AG08395 (cell line): ENCODE data around the gene SLC9A9.
"Not testable (repeated sequence)": the region's sequence is repeated elsewhere in the genome, so short reads cannot be mapped to it uniquely, and the experiment has no call there.

Source experiments
- DNase-seq: peaks from one replicate; pipeline ENCODE4 v3.0.0; 2012; ENCODE audit warnings: mixed read lengths, low spot score

SLC9A9 gene

DNA sequence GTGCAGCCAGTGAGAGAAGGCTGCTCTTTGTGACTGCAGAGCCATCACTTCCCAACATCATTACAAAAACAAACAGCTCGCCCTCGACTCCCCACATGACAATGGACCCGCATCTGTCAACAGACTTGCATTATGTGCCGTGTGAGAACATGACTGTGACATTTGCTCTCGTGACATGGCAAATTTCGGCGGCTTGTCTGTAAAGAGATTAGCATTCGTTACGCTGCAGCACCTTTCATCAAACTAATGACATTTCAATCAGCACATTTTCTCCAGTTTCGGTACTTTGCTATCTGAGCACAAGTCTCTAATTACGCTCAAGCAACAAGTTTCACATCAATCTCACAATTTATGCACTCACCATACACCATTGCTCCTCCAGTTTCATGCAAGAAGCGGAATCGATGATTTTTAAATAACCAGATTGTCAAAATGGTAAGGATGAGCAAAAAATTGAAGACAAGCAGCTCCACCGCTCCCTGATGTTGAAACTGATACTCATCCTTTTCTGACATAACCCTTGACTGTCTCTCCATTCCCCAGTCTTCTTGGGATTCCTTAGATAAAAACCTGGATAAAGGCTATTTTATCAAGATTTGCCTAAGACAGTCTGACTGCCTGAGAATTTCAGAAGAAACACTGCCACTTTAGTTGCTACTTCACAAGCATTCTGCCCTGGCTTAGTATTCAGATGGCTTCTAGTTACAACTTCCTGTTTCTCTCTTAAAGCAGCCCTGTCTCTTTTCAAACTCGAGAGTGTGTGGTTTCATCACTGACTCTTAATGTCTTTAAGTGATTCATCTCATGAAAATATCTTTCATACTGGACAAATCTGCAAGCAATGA, at the start of gene SLC9A9:
TSS of gene SLC9A9 (minus strand) at position 682 of the 845 bp plus-strand sequence. CDS start at position 536, 146 bp downstream.
- DNase-seq: peak; percentile 66

DNA sequence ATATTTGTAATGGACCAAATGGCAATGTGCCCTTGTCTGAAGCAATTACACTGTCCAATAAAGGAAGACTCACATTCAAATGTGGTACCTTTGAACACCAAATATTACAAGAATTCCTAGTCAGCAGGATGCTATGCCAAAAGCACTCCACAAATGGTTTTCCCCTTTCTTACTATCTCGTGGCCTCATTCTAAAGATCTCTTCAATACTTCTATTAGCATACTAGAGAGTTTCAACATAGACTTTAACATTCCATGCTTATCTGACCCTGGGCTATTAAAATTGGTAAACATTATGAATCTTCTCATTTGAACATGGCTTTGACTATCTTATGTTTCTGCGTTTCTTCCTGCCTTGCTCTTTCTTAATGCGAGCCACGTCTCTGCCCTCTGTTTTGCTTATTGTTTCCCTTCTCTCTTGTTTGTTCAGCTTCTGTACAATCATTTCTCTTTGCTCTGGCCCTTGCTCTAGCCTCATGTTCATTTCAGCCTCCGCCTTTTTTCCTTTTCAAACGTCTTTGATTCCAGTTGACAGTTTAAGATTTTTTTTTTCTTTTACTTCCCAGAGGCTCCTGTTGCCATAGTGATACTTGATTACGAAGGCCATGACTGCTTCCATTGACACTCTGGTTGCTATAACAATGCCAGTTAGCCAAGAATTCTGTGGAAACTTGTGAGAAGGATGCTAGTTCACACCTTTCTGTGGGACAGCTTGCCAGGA, 49.5 kb upstream of the SLC9A9 start:
- no peak for DNase-seq

DNA sequence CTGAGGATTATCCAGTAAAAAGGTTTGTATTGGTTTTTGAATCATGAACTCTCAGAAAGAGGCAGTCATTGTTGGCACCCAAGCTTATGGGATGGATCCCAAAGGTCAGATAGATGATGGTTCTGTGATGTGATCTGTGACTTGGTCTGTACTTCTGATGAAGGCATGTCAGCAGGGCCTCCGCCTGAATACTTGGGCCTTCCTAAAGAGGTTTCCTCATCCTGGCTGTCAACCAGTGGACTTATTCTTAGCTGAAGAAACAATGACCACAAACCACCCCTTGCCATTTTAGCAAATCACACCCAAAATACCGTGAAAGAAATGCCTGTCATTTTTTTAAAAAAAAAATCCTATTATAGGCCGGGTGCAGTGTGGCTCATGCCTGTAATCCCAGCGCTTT, 48.2 kb upstream of the SLC9A9 start:
- no peak for DNase-seq

DNA sequence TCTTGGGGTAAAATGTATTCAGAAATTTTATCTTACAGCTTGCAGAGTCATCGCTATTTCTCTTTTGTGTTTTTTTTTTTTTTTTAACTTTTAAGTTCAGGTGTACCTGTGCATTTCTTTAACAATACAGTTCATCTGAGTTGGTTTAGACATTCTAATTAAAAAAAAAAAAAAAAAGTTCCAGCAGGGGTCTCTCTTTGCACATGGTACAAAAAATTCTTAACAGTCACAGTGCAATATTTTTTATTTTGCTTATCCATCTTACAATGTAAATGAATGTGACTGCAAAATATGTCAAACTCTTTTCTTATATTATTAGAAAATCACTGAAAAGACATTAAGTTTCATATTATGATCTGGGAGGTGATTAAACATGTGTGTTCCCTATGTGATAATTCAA, 47.5 kb upstream of the SLC9A9 start:
- no peak for DNase-seq

DNA sequence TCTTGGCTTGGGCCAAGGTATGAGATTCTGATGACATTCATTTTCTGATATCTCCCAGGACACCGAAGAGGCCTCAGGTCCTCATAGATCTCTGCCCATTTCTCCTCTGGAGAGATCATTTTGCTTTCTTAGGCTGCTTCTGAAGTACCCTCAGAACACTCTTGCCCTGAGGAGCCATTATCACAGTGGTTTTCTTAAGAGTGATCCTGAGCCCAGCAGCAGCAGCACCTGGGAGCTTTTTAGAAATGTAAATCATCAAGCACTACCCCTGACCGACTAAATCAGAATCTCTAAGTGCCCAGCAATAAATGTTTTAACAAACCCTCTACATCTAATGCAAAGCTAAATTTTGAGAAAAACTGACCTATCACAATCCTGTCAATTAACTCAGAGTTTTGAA, 40.6 kb upstream of the SLC9A9 start:
- DNase-seq: no peak

DNA sequence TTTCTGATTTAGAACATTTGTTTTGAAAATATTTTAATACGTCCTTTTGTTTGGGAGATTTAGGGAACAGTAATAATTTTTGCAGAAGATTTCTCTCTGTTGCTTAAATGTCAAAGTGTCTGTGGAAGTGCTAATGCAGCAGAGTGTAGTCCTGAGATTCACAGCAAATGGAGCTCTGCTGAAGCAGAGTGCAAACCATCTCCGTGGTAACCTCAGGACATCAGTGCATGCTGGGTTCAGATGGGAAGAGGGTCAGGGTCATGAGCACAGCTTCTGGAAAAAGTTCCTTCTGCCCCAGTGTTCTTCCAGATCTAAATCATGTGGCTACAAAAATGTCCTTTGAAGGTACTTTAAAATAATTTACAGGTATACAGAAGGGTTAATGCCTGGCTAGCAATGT, 39.9 kb upstream of the SLC9A9 start:
- DNase-seq: no peak

DNA sequence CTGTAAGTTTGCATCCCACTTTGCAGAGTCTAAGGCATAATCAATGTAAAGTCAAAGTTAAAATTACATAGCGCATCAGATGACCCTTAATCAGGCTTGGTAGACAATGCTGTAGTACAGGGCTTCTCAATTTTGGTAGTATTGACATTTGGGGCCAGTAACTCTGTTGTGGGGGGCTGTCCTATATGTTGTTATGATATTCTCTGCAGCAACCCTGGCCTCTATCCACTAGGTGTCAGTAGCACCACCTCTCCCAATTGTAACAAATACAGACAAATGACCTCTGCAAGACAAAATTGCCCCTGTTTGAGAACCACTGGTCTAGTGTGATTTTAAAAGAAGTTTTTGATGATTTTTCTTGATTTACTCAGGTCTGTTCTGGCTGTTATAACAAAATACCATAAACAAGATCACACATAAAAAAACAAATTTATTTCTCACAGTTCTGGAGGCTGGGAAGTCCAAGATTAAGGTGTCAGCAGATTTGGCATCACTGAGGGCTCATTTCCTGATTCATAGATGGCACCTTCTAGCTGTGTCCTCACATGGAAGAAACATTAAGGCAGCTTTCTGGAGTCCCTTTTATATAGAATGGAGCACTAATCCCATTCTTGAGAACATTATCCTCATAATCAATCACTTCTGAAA, 37.6 kb upstream of the SLC9A9 start:
- peak; percentile 48 for DNase-seq

DNA sequence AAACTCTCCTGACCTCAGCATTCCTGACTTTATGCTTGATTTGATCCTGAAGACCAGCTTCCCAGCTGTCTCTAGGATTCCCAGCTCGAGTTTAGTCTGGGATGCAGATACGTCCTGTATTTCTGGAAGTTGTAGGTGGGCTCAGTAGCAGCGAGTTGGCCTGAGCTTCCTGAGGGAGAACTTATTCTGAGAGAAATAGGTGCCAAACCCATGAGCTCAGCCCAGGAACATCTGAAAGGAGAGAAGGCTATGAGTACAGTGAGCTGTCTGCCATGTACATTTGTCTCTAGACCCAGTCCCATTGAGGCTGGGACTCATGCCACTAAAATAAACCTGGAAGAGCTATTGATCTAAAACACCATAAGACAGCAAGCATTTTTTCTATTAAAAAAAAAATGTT, 36.6 kb upstream of the SLC9A9 start:
- no peak for DNase-seq

DNA sequence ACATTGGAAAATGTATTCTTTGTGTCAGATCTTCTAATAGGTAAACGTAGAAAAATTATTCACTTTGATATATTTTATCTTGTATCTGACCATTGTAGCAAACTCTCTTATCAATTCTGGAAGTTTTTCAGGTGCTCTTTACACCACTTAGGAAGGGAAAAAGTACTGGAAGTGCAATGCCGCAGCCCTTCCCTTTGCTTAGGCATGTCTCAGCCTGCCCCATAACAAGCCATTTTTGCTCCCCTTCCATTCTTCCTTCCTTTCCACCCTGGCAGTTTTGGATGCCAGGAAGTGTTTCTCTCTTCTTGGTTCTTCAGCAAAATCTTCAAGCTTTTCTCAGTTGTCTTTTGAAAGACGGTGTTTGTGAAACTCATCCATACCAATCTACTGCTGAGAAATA, 34.9 kb upstream of the SLC9A9 start:
- DNase-seq: no peak

DNA sequence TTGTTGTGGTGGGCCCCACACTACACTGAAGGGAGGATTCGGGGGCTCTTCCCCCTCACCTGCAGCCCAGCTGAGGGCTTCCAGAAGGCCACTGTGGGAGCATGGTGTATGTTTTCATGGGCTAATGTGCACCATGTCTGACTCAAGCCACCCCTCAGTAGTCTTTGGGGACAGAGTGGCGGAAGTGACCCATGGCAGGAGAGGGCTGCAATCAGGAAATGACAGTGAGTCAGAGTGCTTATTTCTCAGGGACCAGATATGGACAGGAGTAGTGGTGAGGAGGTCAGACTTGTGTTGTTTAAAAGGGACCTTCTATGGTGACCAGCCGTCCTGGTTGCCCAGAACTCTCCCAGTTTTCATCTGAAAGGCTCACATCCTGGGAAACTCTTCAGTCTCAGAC, 32.8 kb upstream of the SLC9A9 start:
- no peak for DNase-seq

DNA sequence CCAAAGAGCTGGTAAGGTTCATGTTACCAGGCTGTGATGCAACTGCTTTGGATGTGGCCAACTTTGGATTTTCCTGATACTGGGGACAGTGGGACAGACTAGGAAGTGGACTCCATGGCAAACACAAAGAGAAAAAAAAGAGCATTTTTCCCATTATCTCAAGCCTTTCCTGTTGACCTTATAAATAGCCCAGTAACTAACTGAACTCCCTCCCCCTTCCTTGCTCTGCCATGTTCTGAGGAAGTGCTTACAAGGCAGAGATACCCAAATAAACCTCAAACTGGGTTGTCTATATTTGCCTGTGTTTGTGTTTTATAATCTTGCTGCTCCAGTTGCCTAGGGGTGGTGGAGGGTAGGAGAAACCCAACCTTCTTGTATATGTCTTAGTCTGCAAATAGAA, 27.3 kb upstream of the SLC9A9 start:
- DNase-seq: no peak

DNA sequence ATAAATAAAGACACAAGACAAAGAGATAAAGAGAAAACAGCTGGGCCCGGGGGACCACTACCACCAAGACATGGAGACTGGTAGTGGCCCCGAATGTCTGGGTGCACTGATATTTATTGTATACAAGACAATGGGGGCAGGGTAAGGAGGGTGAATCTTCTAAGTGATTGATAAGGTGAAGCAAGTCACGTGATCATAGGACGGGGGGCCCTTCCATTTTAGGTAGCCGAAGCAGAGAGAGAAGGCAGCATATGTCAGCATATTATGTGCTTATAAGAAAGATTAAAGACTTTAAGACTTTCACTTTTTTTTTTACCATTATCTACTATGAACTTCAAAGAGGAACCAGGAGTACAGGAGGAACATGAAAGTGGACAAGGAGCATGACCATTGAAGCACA, 25.3 kb upstream of the SLC9A9 start:
- not testable (repeated sequence) for DNase-seq

DNA sequence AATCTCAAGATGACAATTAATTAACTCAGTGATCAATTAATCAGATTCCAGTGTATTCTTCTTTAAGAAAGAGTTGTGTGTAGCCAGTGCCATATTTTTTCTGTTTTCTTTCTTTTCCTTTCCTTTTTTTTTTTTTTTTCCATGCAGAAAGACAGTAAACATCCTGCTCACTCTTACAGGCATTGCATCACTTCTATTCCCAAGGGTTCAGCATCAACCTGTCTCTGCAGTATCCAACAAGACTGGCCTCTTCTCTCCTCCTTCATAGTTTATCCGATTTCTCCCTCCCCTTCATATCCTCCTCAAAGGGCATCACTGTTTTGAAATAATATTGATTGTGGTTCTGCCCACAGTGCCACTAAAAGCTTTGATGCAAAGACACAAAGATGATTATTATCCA, 17.0 kb upstream of the SLC9A9 start:
- no peak for DNase-seq

DNA sequence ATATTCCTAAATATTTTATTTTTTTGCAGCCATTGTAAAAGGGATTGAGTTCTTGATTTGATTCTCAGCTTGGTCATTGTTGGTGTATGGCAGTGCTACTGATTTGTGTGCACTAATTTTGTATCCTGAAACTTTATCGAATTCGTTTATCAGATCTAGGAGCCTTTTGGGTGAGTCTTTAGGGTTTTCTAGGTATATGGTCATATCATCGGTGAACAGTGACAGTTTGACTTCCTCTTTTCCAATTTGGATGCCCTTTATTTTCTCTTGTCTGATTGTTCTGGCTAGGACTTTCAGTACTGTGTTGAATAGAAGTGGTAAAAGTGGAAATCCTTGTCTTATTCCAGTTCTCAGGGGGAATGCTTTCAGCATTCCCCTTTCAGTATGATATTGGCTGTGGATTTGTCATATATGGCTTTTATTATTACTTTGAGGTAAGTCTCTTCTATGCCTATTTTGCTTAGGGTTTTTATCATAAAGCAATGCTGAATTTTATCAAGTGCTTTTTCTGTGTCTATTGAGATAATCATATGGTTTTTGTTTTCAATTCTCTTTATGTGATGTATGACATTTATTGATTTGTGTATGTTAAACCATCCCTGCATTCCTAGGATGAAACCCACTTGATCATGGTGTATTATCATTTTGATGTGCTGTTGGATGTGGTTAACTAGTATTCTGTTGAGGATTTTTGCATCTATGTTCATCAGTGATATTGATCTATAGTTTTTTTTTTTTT, 11.4 kb upstream of the SLC9A9 start:
- no peak for DNase-seq

DNA sequence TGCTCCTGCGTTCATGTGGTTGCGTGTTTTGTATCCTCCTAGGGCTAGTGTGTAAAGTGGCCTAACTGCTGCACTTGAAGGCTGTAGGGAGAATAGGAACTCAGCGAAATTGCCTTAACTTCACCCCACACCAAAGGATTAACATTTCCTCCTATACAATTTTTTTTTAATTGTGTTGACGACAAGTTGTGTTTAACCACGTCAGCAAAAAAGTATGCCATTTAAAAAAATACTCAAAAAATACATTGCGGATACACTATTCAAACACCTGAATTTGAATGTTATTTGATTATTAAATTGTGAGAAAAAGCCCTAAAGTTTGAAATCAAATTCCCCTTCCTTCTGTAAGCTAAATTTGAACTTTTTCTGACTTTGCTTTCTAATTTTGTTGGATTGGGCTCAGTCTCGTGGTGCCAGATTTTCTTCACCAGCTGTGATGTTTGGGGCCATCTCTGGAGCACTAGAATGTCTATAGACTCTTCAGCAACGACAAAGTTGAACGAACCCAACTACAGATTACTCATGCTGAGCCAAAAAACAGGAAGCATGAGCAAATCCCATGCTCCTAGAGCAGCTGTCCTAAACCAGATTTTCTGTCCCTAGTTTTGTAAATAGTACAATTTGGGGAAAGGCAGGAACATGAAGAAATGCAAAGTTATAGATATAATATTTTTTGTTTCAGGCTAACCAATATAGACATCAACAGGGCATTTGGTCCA, 8.1 kb upstream of the SLC9A9 start:
- DNase-seq: no peak

DNA sequence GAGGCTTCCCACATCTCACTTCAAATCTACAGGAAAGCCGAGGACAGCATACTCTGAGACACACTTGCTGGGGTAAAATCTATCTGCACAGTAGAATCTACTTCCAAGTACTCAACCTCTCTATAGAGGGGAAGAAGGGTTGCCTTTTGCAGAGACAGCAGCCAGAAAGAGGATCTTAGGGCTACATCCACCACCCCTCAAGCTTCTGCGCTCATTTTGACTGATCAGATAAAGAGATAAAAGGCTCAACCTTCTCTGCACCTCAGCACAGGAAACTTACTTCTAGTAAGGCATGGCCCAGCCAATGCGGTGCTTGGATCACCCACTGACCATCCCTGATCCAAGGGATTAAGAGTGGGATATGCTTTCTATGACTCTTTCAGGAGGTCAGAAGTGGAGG, 6.9 kb upstream of the SLC9A9 start:
- no peak for DNase-seq

DNA sequence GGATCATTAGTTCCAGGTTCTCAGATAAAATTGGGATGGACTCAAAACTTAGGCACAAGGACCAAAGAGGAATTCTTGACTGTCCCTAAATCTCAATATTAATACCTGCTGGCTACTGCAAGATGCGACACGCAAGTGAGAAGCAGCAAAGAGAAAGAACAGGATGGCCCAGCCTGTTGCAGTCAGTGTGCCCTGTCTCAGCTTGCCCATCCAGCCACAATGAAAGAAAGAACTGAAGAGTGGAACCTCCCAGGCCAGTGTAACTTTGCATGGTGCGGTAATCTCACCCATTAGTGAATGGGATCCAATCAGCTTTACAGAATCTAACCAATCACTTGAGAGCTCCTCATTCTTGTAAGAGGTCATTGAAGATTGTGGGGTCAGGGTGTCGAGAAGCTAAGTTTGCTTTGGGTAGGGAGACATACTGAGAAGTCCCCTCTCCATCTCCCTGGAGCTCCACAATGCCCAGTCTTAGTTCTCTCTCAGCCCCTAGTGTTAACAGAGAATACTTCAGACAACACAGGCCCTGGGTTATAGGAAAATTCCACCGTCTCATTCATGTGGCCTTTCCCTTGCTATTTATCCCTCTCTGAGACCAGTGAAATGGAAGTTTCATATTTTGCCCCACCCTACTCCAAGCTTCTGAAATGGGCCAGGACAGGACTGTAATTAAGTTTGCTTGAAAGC, 3.2 kb upstream of the SLC9A9 start:
- no peak for DNase-seq

DNA sequence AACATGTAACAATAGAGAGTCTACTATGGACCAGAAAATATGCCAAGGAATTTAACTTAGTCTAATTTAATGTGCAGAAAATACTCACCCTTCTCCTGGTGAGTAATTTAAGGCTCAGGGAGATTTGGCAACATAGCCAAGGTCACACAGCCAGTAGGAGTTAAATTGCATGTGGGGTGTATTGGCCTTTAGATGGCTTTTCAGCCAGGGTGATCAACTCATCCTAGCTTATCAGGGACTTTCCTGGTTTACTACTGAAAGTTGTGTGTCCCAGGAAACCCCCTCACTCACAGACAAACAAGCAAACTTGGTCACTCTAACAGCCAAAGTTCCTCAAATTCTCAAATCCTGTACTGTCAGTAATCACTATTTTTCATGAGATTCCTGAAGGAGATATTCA, 2.6 kb upstream of the SLC9A9 start:
- no peak for DNase-seq

DNA sequence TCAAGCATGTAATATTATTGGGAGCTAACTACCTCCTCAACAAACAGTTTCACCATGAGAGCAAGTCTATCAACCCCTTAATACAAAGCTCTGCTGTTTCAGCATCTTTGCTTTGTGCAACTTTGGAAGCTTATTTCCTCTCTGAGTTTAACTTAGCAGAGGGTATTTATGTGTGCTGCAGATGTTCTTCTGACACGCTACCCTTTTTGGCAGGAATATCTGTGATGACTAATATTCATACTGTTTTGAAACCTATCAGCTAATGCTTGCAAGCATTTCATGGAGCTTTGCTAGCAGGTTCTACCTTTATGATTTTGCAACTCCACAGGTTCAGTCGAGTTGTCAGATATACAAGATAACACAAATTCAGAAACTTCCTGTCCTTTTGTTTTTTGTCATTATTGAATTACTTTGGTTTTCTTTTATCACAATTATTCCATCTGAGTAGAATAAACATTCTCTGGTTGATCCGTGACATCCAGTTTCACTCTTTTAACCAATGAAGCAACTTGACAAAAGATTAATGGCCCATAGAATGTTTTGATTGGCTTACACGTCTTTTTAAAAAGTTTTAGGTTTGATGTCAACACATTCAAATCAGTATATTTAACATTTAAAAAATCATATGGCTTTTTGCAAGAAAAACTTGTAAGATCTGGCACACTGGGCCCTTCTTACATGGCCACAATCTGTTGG, 1.7 kb upstream of the SLC9A9 start:
- peak; percentile 72 for DNase-seq

DNA sequence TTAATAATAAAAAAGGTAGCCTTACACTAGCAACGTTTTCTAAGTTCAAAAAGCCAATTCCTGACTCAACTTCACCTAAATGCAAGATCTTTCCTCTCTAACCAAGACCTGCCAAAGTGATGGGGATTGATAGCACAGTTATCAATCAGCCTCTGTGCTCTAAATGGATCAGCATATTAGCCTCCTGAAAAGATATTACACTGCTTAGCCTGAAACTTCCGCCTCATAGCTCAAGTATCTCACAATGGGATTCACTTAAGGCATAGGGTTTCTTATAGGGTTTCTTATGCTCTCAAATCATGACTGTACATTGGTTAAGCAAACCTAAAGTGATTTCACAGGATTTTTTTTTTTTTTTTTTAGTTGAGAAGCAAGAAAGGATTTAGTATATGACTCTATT, 436 bp upstream of the SLC9A9 start:
- DNase-seq: no peak
